Caco-2 (cell line): Measurements from ENCODE around the gene PPP1R12A. TPM values are rescaled to one million over a fixed set of nuclear protein-coding genes. Genes with fewer than 3 reads are reported as not detected.

Experiments used
- BruUV-seq: library from RNA; stranded (reverse); fragments of 400-500 nt; replicated peaks from 2 replicates; lab custom pipeline; 2021; lab: Mats Ljungman, UMichigan
- CTCF ChIA-PET: fragments of 300-600 bp; sonication (Branson Sonifier 250); formaldehyde crosslinking; loops from one replicate; lab custom pipeline; 2022; ENCODE audit warnings: antibody characterized with exemption; lab: Charles Lee
- POLR2A ChIA-PET: fragments of 300-600 bp; sonication (Branson Sonifier 250); formaldehyde crosslinking; loops from one replicate; lab custom pipeline; 2022; ENCODE audit warnings: antibody characterized with exemption; lab: Charles Lee
- DNase-seq, 2 experiments: peaks; one replicate each; pipeline versions ENCODE4 v3.0.0 to v3.0.0-alpha.2; 2020 to 2022
- H3K27me3 ChIP-seq: replicated peaks from 2 replicates; pipeline ENCODE4 v1.6.0; 2011; ENCODE audit warnings: low read length; ENCODE audit not compliant: control insufficient read depth, insufficient read depth
- H3K36me3 ChIP-seq: 2 replicates; pipeline ENCODE4 v1.5.1; 2011; ENCODE audit warnings: low read length; ENCODE audit not compliant: control insufficient read depth, insufficient read depth
- H3K4me1 ChIP-seq: fragments of 250-450 bp; sonication (Bioruptor Pico); 2 replicates; pipeline ENCODE4 v1.5.1; 2020; ENCODE audit warnings: mild to moderate bottlenecking
- H3K4me3 ChIP-seq: 2 replicates; pipeline ENCODE4 v1.5.1; 2011; ENCODE audit warnings: low read depth, mild to moderate bottlenecking, control low read depth, low read length
- H3K9me3 ChIP-seq: fragments of 250-450 bp; sonication (Bioruptor Pico); 2 replicates; pipeline ENCODE4 v1.5.1; 2020; ENCODE audit warnings: mild to moderate bottlenecking, moderate library complexity
- H3K27ac Mint-ChIP-seq: one replicate; pipeline ENCODE4 v1.8.0; 2022; ENCODE audit warnings: mixed read lengths; ENCODE audit not compliant: unreplicated experiment
- H3K27me3 Mint-ChIP-seq: one replicate; pipeline ENCODE4 v1.8.0; 2022; ENCODE audit warnings: mixed read lengths; ENCODE audit not compliant: insufficient read depth, unreplicated experiment
- H3K36me3 Mint-ChIP-seq: one replicate; pipeline ENCODE4 v1.8.0; 2022; ENCODE audit warnings: mild to moderate bottlenecking, mixed read lengths; ENCODE audit not compliant: insufficient read depth, unreplicated experiment
- H3K4me1 Mint-ChIP-seq: one replicate; pipeline ENCODE4 v1.8.0; 2022; ENCODE audit warnings: low read depth, mixed read lengths; ENCODE audit not compliant: unreplicated experiment
- H3K4me3 Mint-ChIP-seq: one replicate; pipeline ENCODE4 v1.8.0; 2022; ENCODE audit warnings: mild to moderate bottlenecking, moderate library complexity, mixed read lengths; ENCODE audit not compliant: unreplicated experiment
- H3K9me3 Mint-ChIP-seq: one replicate; pipeline ENCODE4 v1.8.0; 2022; ENCODE audit warnings: mixed read lengths; ENCODE audit not compliant: unreplicated experiment
- intact Hi-C: fragments of 100-400 bp; cut with micrococcal nuclease; formaldehyde crosslinking; loops from one replicate; pipeline ENCODE4 v1.10.0; 2022; ENCODE audit not compliant: unreplicated experiment
- total RNA-seq: library from RNA; stranded (reverse); gene quantifications from 2 replicates; pipeline ENCODE4 v1.2.3, GENCODE V29; 2022
- TF ChIP-seq, protein P1 (sequence below), 2 experiments: fragments of 200-600 bp in 1 of 2; IDR thresholded peaks; 1 replicate in 1 of 2; 2 replicates in 1 of 2; pipeline versions ENCODE4 v1.5.1 to v1.8.0; 2011 to 2022; ENCODE audit warnings: antibody characterized with exemption in 1 of 2, control low read depth in 1 of 2, inconsistent platforms in 1 of 2, low read depth in 1 of 2, low read length in 1 of 2, mild to moderate bottlenecking in 1 of 2, moderate library complexity in 1 of 2; ENCODE audit not compliant: insufficient read depth in 1 of 2, severe bottlenecking in 1 of 2, unreplicated experiment in 1 of 2

The PPP1R12A gene
- total RNA-seq, 1 experiment from 2014 or later = 62.5 TPM

DNA sequence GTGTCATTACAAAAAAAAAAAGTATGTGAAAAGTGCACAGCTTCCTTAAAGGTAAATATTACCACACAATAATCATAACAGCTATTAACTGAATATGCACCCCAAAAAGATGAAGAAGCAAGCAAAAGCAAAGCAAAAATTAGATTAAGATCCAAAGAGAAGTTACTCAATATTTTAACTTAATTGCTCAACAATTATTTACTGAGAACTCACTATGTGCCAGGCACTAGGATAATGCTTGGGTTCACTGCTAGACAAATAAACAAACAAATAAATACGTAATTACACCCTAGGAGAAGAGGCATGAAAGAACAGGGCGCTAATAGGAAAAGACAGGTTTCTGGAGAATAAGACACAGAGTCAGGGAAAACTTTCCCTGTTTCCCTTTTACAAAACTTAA is 33.4 kb downstream of the PPP1R12A start:
- CTCF ChIA-PET = interaction anchor here (0.9 kb wide), 1 partner anchor 18 kb away, joined by 3 read pairs; no protein-coding TSS in a partner anchor
- no peaks in the 10 kb centered on the region for H3K9me3 ChIP-seq
- no TSS peak for BruUV-seq
- peaks cover 10% of the 10 kb centered on the region for H3K9me3 Mint-ChIP-seq
- H3K4me1 ChIP-seq = no peaks in the 10 kb centered on the region
- no peak overlapping the region for H3K4me3 Mint-ChIP-seq
- H3K27me3 Mint-ChIP-seq = no peaks in the 10 kb centered on the region
- no peak for DNase-seq
- peaks cover 6% of the 10 kb centered on the region for H3K36me3 Mint-ChIP-seq
- no peak overlapping the region for H3K4me3 ChIP-seq
- peaks cover 19% of the 10 kb centered on the region for H3K4me1 Mint-ChIP-seq
- H3K27me3 ChIP-seq = no peaks in the 10 kb centered on the region
- intact Hi-C loops = no loop called here
- TF ChIP-seq, protein P1, sequence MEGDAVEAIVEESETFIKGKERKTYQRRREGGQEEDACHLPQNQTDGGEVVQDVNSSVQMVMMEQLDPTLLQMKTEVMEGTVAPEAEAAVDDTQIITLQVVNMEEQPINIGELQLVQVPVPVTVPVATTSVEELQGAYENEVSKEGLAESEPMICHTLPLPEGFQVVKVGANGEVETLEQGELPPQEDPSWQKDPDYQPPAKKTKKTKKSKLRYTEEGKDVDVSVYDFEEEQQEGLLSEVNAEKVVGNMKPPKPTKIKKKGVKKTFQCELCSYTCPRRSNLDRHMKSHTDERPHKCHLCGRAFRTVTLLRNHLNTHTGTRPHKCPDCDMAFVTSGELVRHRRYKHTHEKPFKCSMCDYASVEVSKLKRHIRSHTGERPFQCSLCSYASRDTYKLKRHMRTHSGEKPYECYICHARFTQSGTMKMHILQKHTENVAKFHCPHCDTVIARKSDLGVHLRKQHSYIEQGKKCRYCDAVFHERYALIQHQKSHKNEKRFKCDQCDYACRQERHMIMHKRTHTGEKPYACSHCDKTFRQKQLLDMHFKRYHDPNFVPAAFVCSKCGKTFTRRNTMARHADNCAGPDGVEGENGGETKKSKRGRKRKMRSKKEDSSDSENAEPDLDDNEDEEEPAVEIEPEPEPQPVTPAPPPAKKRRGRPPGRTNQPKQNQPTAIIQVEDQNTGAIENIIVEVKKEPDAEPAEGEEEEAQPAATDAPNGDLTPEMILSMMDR (IDR thresholded peaks at IDR 0.05; ENCODE audit: insufficient read depth in 1 of 2, low read depth in 1 of 2, low read length in 1 of 2, severe bottlenecking in 1 of 2, unreplicated experiment in 1 of 2) = no peak
- H3K36me3 ChIP-seq = no peaks in the 10 kb centered on the region
- POLR2A ChIA-PET = interaction anchor here (0.6 kb wide), 1 partner anchor 8 kb away, joined by 4 read pairs; no protein-coding TSS in a partner anchor
- no peak overlapping the region for H3K27ac Mint-ChIP-seq

DNA sequence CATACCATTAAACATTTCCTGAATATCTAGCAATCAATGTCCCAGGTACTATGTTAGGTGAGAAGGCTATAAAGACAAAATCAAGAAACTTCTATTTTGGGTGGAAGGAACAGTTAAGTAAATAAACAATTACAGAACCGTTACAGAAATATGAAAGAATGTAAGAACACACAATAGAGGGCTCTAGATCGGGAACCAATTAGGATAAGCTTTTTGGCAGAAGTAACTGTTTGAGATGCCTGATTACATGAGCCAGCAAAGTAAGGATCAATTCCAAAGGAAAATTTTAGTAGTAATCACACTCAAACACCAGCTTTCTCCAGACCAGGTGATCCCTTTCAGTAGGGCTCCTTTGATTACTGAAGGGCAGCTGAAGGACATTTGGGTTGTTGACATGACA is 33.9 kb downstream of the PPP1R12A start:
- TF ChIP-seq, protein P1 (IDR thresholded peaks at IDR 0.05; ENCODE audit: insufficient read depth in 1 of 2, low read depth in 1 of 2, low read length in 1 of 2, severe bottlenecking in 1 of 2, unreplicated experiment in 1 of 2) = no peak
- no peaks in the 10 kb centered on the region for H3K9me3 ChIP-seq
- H3K4me3 ChIP-seq = no peak overlapping the region
- no TSS peak for BruUV-seq
- Mint-ChIP-seq H3K27ac (no peak overlapping the region), H3K36me3 (peaks cover 6% of the 10 kb centered on the region), H3K27me3 (no peaks in the 10 kb centered on the region), H3K9me3 (peaks cover 10% of the 10 kb centered on the region), H3K4me1 (peaks cover 19% of the 10 kb centered on the region), H3K4me3 (no peak overlapping the region)
- ChIA-PET CTCF (interaction anchor here (0.9 kb wide), 1 partner anchor 17 kb away, joined by 3 read pairs; no protein-coding TSS in a partner anchor), POLR2A (no interaction called here)
- no peaks in the 10 kb centered on the region for H3K27me3 ChIP-seq
- no peaks in the 10 kb centered on the region for H3K4me1 ChIP-seq
- intact Hi-C loops = no loop called here
- DNase-seq = no peak
- no peaks in the 10 kb centered on the region for H3K36me3 ChIP-seq

DNA sequence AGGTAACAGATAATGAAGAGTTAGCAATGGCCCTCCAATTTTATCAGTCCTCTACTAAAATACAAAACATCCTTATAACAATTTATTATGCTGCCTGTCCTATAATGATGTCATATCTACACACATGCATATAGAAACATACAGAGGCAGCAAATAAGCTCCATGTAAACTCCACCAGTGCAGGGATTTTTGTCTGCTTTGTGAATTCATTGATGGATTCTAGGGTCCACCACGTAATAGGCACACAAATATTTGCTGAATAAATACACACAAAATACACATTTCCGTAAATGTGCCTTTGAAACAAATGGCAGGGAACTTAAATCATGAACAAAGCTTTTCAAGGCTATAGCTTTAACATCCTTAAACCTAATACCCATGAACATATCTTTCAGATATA is 34.7 kb downstream of the PPP1R12A start:
- POLR2A ChIA-PET = no interaction called here
- no TSS peak for BruUV-seq
- CTCF ChIA-PET = no interaction called here
- Histone ChIP-seq H3K9me3 (no peaks in the 10 kb centered on the region), H3K4me3 (no peak overlapping the region), H3K27me3 (no peaks in the 10 kb centered on the region), H3K4me1 (no peaks in the 10 kb centered on the region), H3K36me3 (no peaks in the 10 kb centered on the region)
- Mint-ChIP-seq H3K36me3 (peaks cover 6% of the 10 kb centered on the region), H3K27ac (no peak overlapping the region), H3K9me3 (peaks cover 10% of the 10 kb centered on the region), H3K4me1 (peaks cover 19% of the 10 kb centered on the region), H3K4me3 (no peak overlapping the region), H3K27me3 (no peaks in the 10 kb centered on the region)
- intact Hi-C loops = no loop called here
- no peak for DNase-seq
- TF ChIP-seq, protein P1 (IDR thresholded peaks at IDR 0.05; ENCODE audit: insufficient read depth in 1 of 2, low read depth in 1 of 2, low read length in 1 of 2, severe bottlenecking in 1 of 2, unreplicated experiment in 1 of 2) = no peak
